Sigmoid colon (tissue), 7 donors: Measurements from ENCODE around the gene GALNT17. TPM values are rescaled to one million over a fixed set of nuclear protein-coding genes. Genes with fewer than 3 reads are reported as not detected.
"Not testable (repeated sequence)": the region's sequence is repeated elsewhere in the genome, so short reads cannot be mapped to it uniquely, and the experiment has no call there.

ENCODE experiments used
- DNase-seq: peaks from one replicate; pipeline ENCODE4 v3.0.0-alpha.2; 2019
- H3K27ac ChIP-seq, 4 donors: fragments of 200-600 bp; sonication (generic); one replicate each; pipeline ENCODE4 v1.5.1; 2016 to 2019; ENCODE audit warnings: mild to moderate bottlenecking in 1 of 4
- H3K27me3 ChIP-seq, 3 donors: fragments of 200-600 bp; sonication (generic); one replicate each; pipeline ENCODE4 v1.5.1; 2019; ENCODE audit warnings: mild to moderate bottlenecking in 1 of 3
- H3K36me3 ChIP-seq, 4 donors: fragments of 200-600 bp; sonication (generic); one replicate each; pipeline ENCODE4 v1.5.1; 2016 to 2019
- H3K4me1 ChIP-seq, 4 donors: fragments of 200-600 bp; sonication (generic); one replicate each; pipeline ENCODE4 v1.5.1; 2017 to 2019
- H3K4me3 ChIP-seq, 4 donors: fragments of 200-600 bp; sonication (generic); one replicate each; pipeline ENCODE4 v1.5.1; 2017 to 2019; ENCODE audit warnings: mild to moderate bottlenecking in 2 of 4, moderate library complexity in 1 of 4
- H3K9me3 ChIP-seq, 4 donors: fragments of 200-600 bp in 3 of 4; sonication (generic) in 3 of 4; one replicate each; pipeline versions ENCODE4 v1.5.1 to v1.6.1; 2013 to 2019
- EP300 ChIP-seq, 4 donors: sonication (generic); formaldehyde crosslinking; IDR thresholded peaks; one replicate each; pipeline ENCODE4 v1.6.1; 2017; ENCODE audit warnings: antibody characterized with exemption in 4 of 4
- POLR2A ChIP-seq, 2 donors: fragments of 450-650 bp; IDR thresholded peaks; one replicate each; pipeline ENCODE4 v1.6.1; 2016; ENCODE audit warnings: antibody characterized with exemption in 2 of 2, mild to moderate bottlenecking in 2 of 2, moderate library complexity in 2 of 2
- POLR2AphosphoS5 ChIP-seq, 4 donors: sonication (generic); formaldehyde crosslinking; IDR thresholded peaks; one replicate each; pipeline ENCODE4 v1.6.1; 2017; ENCODE audit warnings: antibody characterized with exemption in 4 of 4
- WGBS, 2 donors: extraction: QIAGEN DNeasy Blood & Tissue Kit; methylation state at CpG; one replicate each; pipeline ENCODE4 v1.1.7; 2013; 5-methylcytosine and 5-hydroxymethylcytosine counted together
- intact Hi-C: fragments of 100-400 bp; cut with DNase I; formaldehyde crosslinking; loops from one replicate; pipeline ENCODE4 v1.15.1; 2023
- polyA plus RNA-seq, 3 donors: library from polyadenylated mRNA; stranded (reverse); fragments of 200-250 nt; gene quantifications; one replicate each; pipeline ENCODE4 v1.2.3, GENCODE V29; 2013
- total RNA-seq, 4 donors: library from RNA; depleted of rRNA; stranded (reverse); fragments of >200 nt; gene quantifications; one replicate each; pipeline ENCODE4 v1.1.0, GENCODE V29; 2016
- TF ChIP-seq, protein P1 (sequence below), 4 experiments: fragments of 450-650 bp in 3 of 4; fragments of 200-600 bp in 1 of 4; IDR thresholded peaks; one replicate each; pipeline ENCODE4 v1.5.1; 2016 to 2019; ENCODE audit warnings: antibody characterized with exemption in 4 of 4, mild to moderate bottlenecking in 3 of 4, moderate library complexity in 2 of 4
- donor health status: healthy with polysubstance abuse.
- donor health status: Bipolar disorder and iron deficiency.
- donor health status: healthy.

The GALNT17 gene
- total and polyA plus RNA-seq, 7 donors: 1.8 to 45.4 (median 15.1) TPM; not detected in 1

DNA sequence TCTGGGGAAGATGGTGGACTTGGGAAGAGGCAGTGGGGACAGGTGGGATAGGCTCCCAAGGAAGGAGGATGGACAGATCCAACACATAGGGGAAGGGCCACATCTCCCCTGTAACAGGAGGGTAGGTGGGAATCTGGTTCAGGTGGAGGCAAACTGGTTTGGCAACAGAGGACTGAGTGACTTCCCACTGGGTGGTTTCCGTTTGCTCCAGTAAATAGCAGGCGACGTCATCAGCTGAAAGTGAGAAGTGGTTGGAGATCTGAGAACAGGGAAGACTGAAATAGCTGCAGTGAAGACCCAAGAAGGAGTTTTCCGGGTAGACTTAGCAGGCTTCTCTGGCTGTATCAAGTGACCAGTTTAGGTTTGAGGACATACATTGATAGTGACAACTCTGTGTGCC lies 504.4 kb downstream of the GALNT17 start:
- WGBS, 2 donors: 56 to 57% methylated on average over 4 of the region's 4 CpGs

DNA sequence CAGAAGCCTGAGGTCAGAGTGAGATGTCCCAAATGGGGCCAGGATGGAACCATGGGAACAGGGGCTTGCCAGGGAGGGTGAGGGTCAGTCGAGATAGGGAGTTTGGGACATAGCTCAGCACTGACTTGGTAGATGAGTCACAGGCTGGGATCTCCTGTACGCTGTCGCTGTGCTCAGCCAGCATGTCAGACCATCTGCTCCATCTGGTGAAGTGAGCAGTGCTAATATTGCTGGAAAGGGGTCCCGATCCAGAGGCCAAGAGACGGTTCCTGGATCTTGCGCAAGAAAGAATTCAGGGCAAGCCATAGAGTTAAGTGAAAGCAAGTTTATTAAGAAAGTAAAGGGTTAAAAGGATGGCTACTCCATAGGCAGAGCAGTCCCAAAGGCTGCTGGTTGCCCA lies 505.6 kb downstream of the GALNT17 start:
- intact Hi-C loops: no loop called here
- WGBS, 2 donors: 84 to 89% methylated on average over 6 of the region's 6 CpGs
- Histone ChIP-seq H3K9me3 (no peaks in the 10 kb centered on the region), H3K36me3 (no peaks in the 10 kb centered on the region), H3K4me3 (no peak overlapping the region), H3K27ac (no peak overlapping the region), H3K4me1 (peaks cover 0 to 13% (median 7%) of the 10 kb centered on the region in 4 donors), H3K27me3 (no peaks in the 10 kb centered on the region)
- no peak for DNase-seq
- TF ChIP-seq POLR2AphosphoS5 (IDR thresholded peaks at IDR 0.05) (no peak), POLR2A (IDR thresholded peaks at IDR 0.05) (no peak), EP300 (IDR thresholded peaks at IDR 0.05) (no peak)
- TF ChIP-seq, protein P1, sequence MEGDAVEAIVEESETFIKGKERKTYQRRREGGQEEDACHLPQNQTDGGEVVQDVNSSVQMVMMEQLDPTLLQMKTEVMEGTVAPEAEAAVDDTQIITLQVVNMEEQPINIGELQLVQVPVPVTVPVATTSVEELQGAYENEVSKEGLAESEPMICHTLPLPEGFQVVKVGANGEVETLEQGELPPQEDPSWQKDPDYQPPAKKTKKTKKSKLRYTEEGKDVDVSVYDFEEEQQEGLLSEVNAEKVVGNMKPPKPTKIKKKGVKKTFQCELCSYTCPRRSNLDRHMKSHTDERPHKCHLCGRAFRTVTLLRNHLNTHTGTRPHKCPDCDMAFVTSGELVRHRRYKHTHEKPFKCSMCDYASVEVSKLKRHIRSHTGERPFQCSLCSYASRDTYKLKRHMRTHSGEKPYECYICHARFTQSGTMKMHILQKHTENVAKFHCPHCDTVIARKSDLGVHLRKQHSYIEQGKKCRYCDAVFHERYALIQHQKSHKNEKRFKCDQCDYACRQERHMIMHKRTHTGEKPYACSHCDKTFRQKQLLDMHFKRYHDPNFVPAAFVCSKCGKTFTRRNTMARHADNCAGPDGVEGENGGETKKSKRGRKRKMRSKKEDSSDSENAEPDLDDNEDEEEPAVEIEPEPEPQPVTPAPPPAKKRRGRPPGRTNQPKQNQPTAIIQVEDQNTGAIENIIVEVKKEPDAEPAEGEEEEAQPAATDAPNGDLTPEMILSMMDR (IDR thresholded peaks at IDR 0.05): no peak

More for the DNA sequence above, 504.4 kb downstream of the GALNT17 start:
- H3K27me3 ChIP-seq: no peaks in the 10 kb centered on the region
- no peaks in the 10 kb centered on the region for H3K36me3 ChIP-seq
- peaks cover 0 to 13% (median 7%) of the 10 kb centered on the region in 4 donors for H3K4me1 ChIP-seq
- no peak for TF ChIP-seq POLR2A (IDR thresholded peaks at IDR 0.05)
- TF ChIP-seq, protein P1 (IDR thresholded peaks at IDR 0.05): no peak
- TF ChIP-seq POLR2AphosphoS5 (IDR thresholded peaks at IDR 0.05): no peak
- no peak for TF ChIP-seq EP300 (IDR thresholded peaks at IDR 0.05)
- H3K9me3 ChIP-seq: no peaks in the 10 kb centered on the region
- DNase-seq: no peak
- no peak overlapping the region for H3K27ac ChIP-seq
- no peak overlapping the region for H3K4me3 ChIP-seq
- intact Hi-C loops: no loop called here

DNA sequence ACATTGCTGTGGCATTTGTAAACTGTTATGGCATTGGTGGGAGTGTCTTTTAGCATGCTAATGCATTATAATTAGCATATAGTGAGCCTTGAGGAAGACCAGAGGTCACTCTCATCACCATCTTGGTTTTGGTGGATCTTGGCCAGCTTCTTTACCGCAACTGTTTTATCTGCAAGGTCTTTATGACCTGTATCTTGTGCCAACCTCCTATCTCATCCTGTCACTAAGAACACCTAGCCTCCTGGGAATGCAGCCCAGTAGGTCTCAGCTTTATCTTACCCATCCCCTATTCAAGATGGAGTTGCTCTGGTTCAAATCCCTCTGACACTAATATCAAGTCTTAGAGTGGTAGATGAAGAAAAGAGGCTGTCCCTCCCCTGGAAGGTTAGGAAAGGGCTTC lies 506.2 kb downstream of the GALNT17 start:
- no peak for DNase-seq
- Histone ChIP-seq H3K27me3 (no peaks in the 10 kb centered on the region), H3K27ac (no peak overlapping the region), H3K36me3 (no peaks in the 10 kb centered on the region), H3K4me3 (no peak overlapping the region), H3K9me3 (no peaks in the 10 kb centered on the region), H3K4me1 (peaks cover 0 to 9% (median 6%) of the 10 kb centered on the region in 4 donors)
- TF ChIP-seq EP300 (IDR thresholded peaks at IDR 0.05) (no peak), POLR2AphosphoS5 (IDR thresholded peaks at IDR 0.05) (no peak), POLR2A (IDR thresholded peaks at IDR 0.05) (no peak)
- TF ChIP-seq, protein P1 (IDR thresholded peaks at IDR 0.05): no peak
- 95 to 100% methylated on average over 1 of the region's 1 CpG for WGBS, 2 donors
- intact Hi-C loops: no loop called here

DNA sequence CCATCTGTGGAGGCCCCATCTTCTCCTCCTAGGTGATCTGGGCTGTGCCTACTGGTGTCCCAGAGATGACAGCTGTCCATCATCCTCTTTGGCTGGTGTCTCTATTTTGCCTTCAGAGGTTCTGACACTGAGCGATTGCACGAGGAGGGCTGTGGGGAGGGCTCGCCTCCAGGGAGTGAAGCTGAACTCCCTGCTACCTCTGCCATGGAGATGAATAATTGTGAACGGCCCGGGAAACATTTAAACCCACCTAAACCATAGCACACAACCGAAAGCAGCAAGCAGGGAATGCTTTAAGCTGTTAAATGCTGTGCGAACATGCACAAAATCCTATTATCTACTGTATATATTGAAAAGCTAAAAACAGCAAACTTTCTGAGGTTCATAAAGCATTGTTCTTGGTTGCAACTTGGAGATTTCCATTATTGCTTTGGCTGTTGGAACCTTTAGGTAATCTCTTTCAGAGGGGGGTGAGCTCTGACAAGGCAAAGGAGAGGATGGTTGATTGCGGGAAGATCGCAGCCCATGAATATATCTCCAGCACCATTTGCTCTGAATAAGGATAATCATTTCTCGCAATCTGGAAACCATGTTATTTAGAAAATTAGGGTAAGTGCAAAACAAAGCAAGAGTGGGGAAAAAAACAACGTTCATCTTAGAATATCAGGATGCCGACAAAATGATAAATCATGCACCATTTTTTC lies 507.6 kb downstream of the GALNT17 start:
- H3K9me3 ChIP-seq: no peaks in the 10 kb centered on the region
- TF ChIP-seq EP300 (IDR thresholded peaks at IDR 0.05): no peak
- no peak for TF ChIP-seq POLR2AphosphoS5 (IDR thresholded peaks at IDR 0.05)
- DNase-seq: no peak
- H3K27me3 ChIP-seq: no peaks in the 10 kb centered on the region
- H3K36me3 ChIP-seq: no peaks in the 10 kb centered on the region
- intact Hi-C loops: no loop called here
- 83 to 88% methylated on average over 12 of the region's 12 CpGs for WGBS, 2 donors
- H3K27ac ChIP-seq: no peak overlapping the region
- H3K4me3 ChIP-seq: no peak overlapping the region
- H3K4me1 ChIP-seq: no peaks in the 10 kb centered on the region

DNA sequence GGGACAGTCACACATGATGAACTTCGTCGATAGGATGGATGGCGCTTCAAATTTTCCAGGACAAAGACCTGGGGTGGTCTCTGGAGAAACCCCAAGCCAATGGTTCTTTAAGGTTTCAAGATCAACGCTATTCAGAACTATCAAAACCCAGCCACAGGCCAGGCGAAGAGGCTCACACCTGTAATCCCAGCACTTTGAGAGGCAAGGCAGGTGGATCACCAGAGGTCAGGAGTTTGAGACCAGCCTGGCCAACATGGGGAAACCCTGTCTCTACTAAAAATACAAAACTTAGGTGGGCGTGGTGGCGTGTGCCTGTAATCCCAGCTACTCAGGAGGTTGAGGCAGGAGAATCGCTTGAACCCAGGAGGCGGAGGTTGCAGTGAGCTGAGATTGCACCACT lies 511.1 kb downstream of the GALNT17 start:
- H3K27me3 ChIP-seq, H3K36me3 ChIP-seq, intact Hi-C loops, H3K9me3 ChIP-seq, H3K4me3 ChIP-seq, DNase-seq, H3K27ac ChIP-seq, H3K4me1 ChIP-seq: not testable (repeated sequence)
- 90 to 92% methylated on average over 9 of the region's 9 CpGs for WGBS, 2 donors

DNA sequence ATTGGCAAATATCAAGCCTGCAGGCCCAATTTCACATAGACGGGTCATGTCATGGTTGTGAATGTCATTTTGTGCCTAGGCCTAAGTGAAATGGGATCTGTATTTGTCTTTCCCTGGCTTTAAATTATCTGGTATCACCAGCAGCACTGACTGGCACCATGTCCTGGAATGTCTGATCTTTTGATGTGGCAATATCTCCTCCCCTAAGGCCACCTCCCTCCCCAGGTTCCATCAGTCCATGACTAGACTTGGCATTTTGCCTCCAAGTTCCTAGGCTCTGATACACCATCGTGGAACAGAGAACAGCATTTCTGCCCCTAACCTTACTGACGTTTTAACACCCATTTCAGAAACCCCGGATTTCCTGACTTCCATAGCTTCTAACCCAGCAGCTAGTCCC lies 513.9 kb downstream of the GALNT17 start:
- H3K36me3 ChIP-seq: no peaks in the 10 kb centered on the region
- WGBS, 2 donors: 82 to 87% methylated on average over 4 of the region's 4 CpGs
- intact Hi-C loops: no loop called here
- no peak for TF ChIP-seq POLR2AphosphoS5 (IDR thresholded peaks at IDR 0.05)
- TF ChIP-seq POLR2A (IDR thresholded peaks at IDR 0.05): no peak
- TF ChIP-seq, protein P1 (IDR thresholded peaks at IDR 0.05): no peak
- TF ChIP-seq EP300 (IDR thresholded peaks at IDR 0.05): no peak
- H3K27ac ChIP-seq: no peak overlapping the region
- H3K4me3 ChIP-seq: no peak overlapping the region
- no peaks in the 10 kb centered on the region for H3K27me3 ChIP-seq
- H3K4me1 ChIP-seq: peaks cover 0 to 9% (median 4%) of the 10 kb centered on the region in 4 donors
- H3K9me3 ChIP-seq: peaks cover 0 to 10% (median 4%) of the 10 kb centered on the region in 4 donors
- DNase-seq: no peak
